GM12892 (cell line): ENCODE results near the gene VWA3B.
"Not testable (repeated sequence)": the region's sequence is repeated elsewhere in the genome, so short reads cannot be mapped to it uniquely, and the experiment has no call there.

Experiments
- DNase-seq: peaks from one replicate; pipeline ENCODE4 v3.0.0; 2011; ENCODE audit not compliant: insufficient read length
- FAIRE-seq: peaks from 2 replicates; lab custom pipeline; 2011; peaks lifted over from hg19 to GRCh38; lab: Jason Lieb, UNC
- POLR2A ChIP-seq: IDR thresholded peaks from 2 replicates; pipeline ENCODE4 v1.6.1; 2011; ENCODE audit warnings: low read depth, low read length, control low read depth
- POLR2AphosphoS5 ChIP-seq: IDR thresholded peaks from 2 replicates; pipeline ENCODE4 v1.6.1; 2011; ENCODE audit warnings: low read depth, low read length, control low read depth
- TAF1 ChIP-seq: IDR thresholded peaks from 2 replicates; pipeline ENCODE4 v1.6.1; 2011; ENCODE audit warnings: low read depth, mild to moderate bottlenecking, control low read depth, low read length, borderline replicate concordance

The VWA3B gene

DNA sequence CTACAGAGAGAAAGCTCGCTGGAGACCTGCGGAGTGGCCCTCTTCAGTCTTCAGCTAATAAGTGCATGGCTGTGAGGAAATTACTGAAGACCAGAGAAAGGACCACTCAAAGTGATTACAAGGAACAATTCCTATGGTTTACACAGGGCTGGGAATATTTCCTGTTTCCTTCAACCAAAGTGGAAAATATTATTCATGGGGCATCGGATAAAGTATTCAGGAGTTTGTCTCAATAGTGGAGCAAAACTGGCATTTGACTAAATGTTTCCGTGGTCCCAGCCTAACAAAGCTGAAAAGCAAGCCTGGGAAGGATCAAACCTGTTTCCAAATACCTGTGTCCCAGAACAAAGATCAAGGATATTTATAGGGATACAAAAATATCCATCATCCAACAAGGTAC lies 227.3 kb downstream of the VWA3B start:
- TF ChIP-seq POLR2A (no peak), TAF1 (no peak), POLR2AphosphoS5 (no peak)
- no peak for FAIRE-seq
- no peak for DNase-seq

GRCh38 chr2:98315957-98316356 lies 229.0 kb downstream of the VWA3B start:
- TF ChIP-seq TAF1: no peak
- TF ChIP-seq POLR2A: no peak
- no peak for TF ChIP-seq POLR2AphosphoS5
- DNase-seq (no peak), FAIRE-seq (no peak)

DNA sequence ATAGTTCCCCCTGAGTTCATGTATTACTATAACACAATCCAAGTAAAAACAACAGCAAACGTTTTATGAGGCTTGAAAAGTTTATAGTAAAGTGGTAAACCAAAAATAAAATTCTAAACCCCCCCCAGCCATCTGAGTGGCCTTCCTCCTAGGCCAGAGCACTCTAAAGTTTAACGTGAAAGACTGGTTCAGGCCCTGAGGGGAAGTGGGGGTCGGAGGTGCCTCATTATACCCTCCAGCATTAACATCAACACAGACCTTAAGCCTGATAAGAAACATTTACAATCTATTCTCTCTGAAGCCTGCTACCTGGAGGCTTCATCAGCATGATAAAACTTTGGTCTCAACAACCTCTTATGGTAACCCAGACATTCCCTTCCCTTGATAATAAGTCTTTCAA lies 230.2 kb downstream of the VWA3B start:
- FAIRE-seq: no peak
- TF ChIP-seq TAF1: no peak
- no peak for TF ChIP-seq POLR2A
- TF ChIP-seq POLR2AphosphoS5: no peak
- DNase-seq: no peak

GRCh38 chr2:98320171-98320570 lies 233.2 kb downstream of the VWA3B start:
- DNase-seq, FAIRE-seq: not testable (repeated sequence)

DNA sequence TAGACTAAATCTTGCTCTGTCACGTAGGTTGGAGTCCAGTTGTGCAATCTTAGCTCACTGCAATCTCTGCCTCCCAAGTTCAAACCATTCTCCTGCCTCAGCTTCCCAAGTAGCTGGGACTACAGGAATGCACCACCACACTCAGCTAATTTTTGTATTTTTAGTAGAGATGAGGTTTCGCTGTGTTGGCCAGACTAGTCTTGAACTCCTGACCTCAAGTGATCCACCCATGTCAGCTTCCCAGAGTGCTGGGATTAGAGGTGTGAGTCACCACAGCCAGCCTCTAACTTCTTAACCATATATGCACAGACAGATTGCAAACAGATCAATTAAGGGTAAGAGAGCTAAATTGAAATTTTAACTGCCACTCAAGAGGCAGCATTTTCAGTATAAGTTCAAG lies 237.2 kb downstream of the VWA3B start:
- FAIRE-seq (no peak), DNase-seq (no peak)
- TF ChIP-seq POLR2A (no peak), POLR2AphosphoS5 (no peak), TAF1 (no peak)

DNA sequence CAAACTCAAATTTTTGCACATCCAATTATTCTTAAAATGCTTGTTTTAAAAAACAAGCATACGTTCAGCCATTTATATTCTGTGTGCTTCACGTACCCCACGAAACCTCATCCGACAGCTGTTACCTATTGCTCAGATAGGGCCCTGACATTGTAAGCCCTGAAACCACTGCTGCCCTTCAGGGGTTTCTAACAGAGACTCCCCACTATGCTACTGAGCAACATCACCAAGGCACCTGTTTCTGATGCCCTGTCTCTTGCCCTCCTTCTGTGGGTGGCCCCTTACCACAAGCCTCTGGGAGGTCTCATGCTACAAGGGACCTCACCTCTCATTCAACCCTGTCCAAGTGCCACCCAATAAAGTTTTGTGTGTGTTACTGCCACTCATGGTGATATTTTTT lies 240.8 kb downstream of the VWA3B start:
- FAIRE-seq (no peak), DNase-seq (no peak)
- TF ChIP-seq POLR2AphosphoS5 (no peak), TAF1 (no peak), POLR2A (no peak)

- DNase-seq (no peak), FAIRE-seq (no peak)
- no peak for TF ChIP-seq POLR2A
Observed at GRCh38 chr2:98329549-98329948, 242.6 kb downstream of the VWA3B start.

GRCh38 chr2:98332989-98333388 lies 246.0 kb downstream of the VWA3B start:
- no peak for DNase-seq
- no peak for TF ChIP-seq TAF1
- TF ChIP-seq POLR2AphosphoS5: no peak
- TF ChIP-seq POLR2A: no peak
- FAIRE-seq: no peak

DNA sequence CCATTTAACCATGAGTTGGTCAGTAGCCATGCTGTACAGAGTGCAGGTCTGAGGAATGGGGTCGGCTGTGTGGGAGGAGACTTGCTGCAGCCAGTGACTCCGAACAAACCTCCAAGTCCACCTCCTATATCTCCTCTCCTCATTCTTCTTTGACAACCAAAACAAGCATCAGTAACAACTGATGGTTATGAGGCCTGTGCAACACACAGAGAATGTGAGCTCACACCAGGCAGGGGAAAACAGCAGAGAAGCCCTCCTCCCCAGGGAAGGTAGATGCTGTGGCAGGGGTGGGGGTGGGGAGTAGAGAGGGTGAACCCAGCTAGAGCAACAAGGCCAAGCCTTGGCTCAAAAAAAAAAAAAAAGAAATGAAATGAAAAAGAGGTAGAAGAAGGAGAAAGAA lies 247.0 kb downstream of the VWA3B start:
- DNase-seq: no peak
- FAIRE-seq: no peak
- no peak for TF ChIP-seq POLR2A
- no peak for TF ChIP-seq POLR2AphosphoS5
- no peak for TF ChIP-seq TAF1

- DNase-seq (no peak), FAIRE-seq (no peak)
Observed at GRCh38 chr2:98334439-98335078, 247.6 kb downstream of the VWA3B start.

GRCh38 chr2:98335271-98335670 lies 248.3 kb downstream of the VWA3B start:
- DNase-seq (no peak), FAIRE-seq (no peak)
- TF ChIP-seq POLR2AphosphoS5 (no peak), TAF1 (no peak), POLR2A (no peak)

More at GRCh38 chr2:98334439-98335078, 247.6 kb downstream of the VWA3B start:
- no peak for TF ChIP-seq POLR2A

- FAIRE-seq (no peak), DNase-seq (no peak)
- TF ChIP-seq POLR2AphosphoS5 (no peak), TAF1 (no peak), POLR2A (no peak)
Observed at GRCh38 chr2:98341241-98341640, 254.3 kb downstream of the VWA3B start.

DNA sequence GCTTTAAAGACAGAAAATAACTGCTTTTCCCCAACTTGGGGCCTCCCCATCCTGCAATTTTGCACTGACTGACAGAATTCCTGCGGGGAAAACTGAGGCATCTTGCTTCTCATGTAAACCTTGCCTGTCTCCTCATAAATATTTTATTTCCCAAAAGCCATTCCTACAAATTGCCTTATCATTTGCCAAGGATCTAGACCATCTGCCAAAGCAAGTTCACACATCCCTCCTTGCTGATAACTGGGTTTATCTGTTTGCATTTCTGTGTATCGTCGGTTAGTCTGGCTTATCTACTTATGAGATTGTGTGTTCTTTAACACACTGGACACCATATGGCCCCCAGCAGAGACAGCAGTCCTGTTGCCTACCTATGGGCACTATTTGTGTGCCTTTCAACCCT lies 256.3 kb downstream of the VWA3B start:
- no peak for TF ChIP-seq POLR2AphosphoS5
- FAIRE-seq: no peak
- DNase-seq: no peak
